ENCODE data around the gene ESR2.

The ESR2 gene

DNA sequence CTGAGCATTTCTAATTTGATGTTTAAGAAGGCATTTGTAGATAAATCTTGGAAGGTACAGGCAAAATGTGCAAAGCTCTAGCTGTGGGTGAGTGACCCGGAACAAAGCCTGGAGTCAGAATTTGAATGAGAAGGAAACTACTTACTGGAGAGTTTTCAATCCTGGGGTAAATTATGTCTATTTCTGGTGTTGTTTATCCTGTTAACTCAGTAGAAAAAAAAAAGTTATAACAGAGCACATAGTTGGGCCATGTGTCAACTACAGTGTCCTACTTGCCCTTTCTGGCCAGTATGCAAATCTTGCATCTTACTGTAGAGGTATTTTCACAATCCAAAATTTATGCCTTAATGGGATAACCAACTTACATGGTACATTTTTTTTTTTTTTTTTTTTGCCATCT is 259.0 kb downstream of the ESR2 start:
- DNase-seq (ENCODE audit: low read depth): no peak
